ENCODE results near the gene SIX4.

DNA sequence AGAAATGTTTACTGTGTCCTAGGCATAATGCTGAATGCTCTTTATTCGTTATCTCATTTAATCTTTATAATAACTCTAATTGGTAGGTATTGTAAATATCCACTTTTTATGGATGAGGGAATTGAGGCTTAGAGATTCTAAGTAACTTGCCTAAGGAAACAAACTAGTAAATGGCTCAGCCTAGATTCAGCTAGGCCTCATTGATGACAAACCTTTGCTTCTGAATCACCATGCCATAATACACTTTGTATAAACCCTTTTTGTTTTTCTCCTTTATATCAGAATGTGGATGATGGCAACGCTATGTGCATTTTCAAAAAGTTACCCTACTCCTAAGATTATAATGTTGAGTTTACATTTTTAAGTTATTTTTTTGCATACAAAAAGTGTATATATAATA is 44.5 kb upstream of the SIX4 start:
- TF ChIP-seq, protein P1, sequence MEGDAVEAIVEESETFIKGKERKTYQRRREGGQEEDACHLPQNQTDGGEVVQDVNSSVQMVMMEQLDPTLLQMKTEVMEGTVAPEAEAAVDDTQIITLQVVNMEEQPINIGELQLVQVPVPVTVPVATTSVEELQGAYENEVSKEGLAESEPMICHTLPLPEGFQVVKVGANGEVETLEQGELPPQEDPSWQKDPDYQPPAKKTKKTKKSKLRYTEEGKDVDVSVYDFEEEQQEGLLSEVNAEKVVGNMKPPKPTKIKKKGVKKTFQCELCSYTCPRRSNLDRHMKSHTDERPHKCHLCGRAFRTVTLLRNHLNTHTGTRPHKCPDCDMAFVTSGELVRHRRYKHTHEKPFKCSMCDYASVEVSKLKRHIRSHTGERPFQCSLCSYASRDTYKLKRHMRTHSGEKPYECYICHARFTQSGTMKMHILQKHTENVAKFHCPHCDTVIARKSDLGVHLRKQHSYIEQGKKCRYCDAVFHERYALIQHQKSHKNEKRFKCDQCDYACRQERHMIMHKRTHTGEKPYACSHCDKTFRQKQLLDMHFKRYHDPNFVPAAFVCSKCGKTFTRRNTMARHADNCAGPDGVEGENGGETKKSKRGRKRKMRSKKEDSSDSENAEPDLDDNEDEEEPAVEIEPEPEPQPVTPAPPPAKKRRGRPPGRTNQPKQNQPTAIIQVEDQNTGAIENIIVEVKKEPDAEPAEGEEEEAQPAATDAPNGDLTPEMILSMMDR (conservative IDR thresholded peaks at IDR 0.05; ENCODE audit: low read length) = no peak
- TF ChIP-seq EZH2phosphoT487 (IDR thresholded peaks at IDR 0.05; ENCODE audit: borderline replicate concordance, low read depth, low read length) = no peak
